HFFc6 (cell line): ENCODE data around the gene CARD9. TPM values are rescaled to one million over a fixed set of nuclear protein-coding genes. Genes with fewer than 3 reads are reported as not detected.
A peak's percentile ranks its signal among the peaks of the same experiment; 100 is the strongest.

Source experiments
- DNase-seq: peaks from one replicate; pipeline ENCODE4 v3.0.0-alpha.2; 2018
- H3K27ac Mint-ChIP-seq: 2 replicates; pipeline ENCODE4 v1.8.0; 2020; ENCODE audit warnings: mild to moderate bottlenecking, mixed read lengths
- H3K27me3 Mint-ChIP-seq: 2 replicates; pipeline ENCODE4 v1.8.0; 2021; ENCODE audit warnings: mild to moderate bottlenecking, moderate library complexity, mixed read lengths; ENCODE audit not compliant: insufficient read depth
- H3K36me3 Mint-ChIP-seq: 2 replicates; pipeline ENCODE4 v1.8.0; 2021; ENCODE audit warnings: low read depth, mixed read lengths
- H3K4me1 Mint-ChIP-seq: 2 replicates; pipeline ENCODE4 v1.8.0; 2020; ENCODE audit warnings: low read depth, mixed read lengths
- H3K4me3 Mint-ChIP-seq: 2 replicates; pipeline ENCODE4 v1.8.0; 2020; ENCODE audit warnings: mild to moderate bottlenecking, moderate library complexity, mixed read lengths
- H3K9me3 Mint-ChIP-seq: 2 replicates; pipeline ENCODE4 v1.8.0; 2020; ENCODE audit warnings: mild to moderate bottlenecking, mixed read lengths
- CTCF ChIP-seq: fragments of 200-600 bp; sonication (generic); IDR thresholded peaks from 2 replicates; pipeline ENCODE4 v1.5.0; 2021; ENCODE audit warnings: antibody characterized with exemption, mild to moderate bottlenecking
- total RNA-seq, 6 experiments: library from RNA; stranded (reverse); fragmentation: NEBNext Ultra II Directional; extraction: Animal tissue kit (Norgen Biotek cat#: 25700); gene quantifications; 2 replicates in 1 of 6; 3 replicates in 5 of 6; pipeline ENCODE4 v1.2.3, GENCODE V29; 2021

The CARD9 gene
- total RNA-seq, 6 experiments from 2014 or later = 2.9 to 19.0 (median 3.2) TPM

- peaks cover 40% of the 10 kb centered on the region for H3K36me3 Mint-ChIP-seq
- no peak for DNase-seq
- H3K27ac Mint-ChIP-seq = no peak overlapping the region
- peaks cover 5% of the 10 kb centered on the region for H3K27me3 Mint-ChIP-seq
- no peak for TF ChIP-seq CTCF
- peaks cover 6% of the 10 kb centered on the region for H3K4me1 Mint-ChIP-seq
- no peak overlapping the region for H3K4me3 Mint-ChIP-seq
- no peaks in the 10 kb centered on the region for H3K9me3 Mint-ChIP-seq
Observed at GRCh38 chr9:136416914-136417313, 43.4 kb upstream of the CARD9 start.

GRCh38 chr9:136416427-136416826 is 43.0 kb upstream of the CARD9 start:
- Mint-ChIP-seq H3K4me1 (peaks cover 11% of the 10 kb centered on the region), H3K9me3 (no peaks in the 10 kb centered on the region), H3K27me3 (peaks cover 5% of the 10 kb centered on the region), H3K4me3 (no peak overlapping the region), H3K36me3 (peaks cover 41% of the 10 kb centered on the region), H3K27ac (no peak overlapping the region)
- TF ChIP-seq CTCF = no peak
- no peak for DNase-seq

- no peak overlapping the region for H3K27ac Mint-ChIP-seq
- no peak for TF ChIP-seq CTCF
- DNase-seq = no peak
- no peak overlapping the region for H3K4me3 Mint-ChIP-seq
- no peaks in the 10 kb centered on the region for H3K9me3 Mint-ChIP-seq
- H3K27me3 Mint-ChIP-seq = peaks cover 4% of the 10 kb centered on the region; the same call in 1 of the 2 replicates
- peaks cover 31% of the 10 kb centered on the region for H3K4me1 Mint-ChIP-seq
- peaks cover 45% of the 10 kb centered on the region for H3K36me3 Mint-ChIP-seq
Observed at GRCh38 chr9:136412962-136413361, 39.5 kb upstream of the CARD9 start.

GRCh38 chr9:136411378-136411777 is 37.9 kb upstream of the CARD9 start:
- no peaks in the 10 kb centered on the region for H3K9me3 Mint-ChIP-seq
- peaks cover 31% of the 10 kb centered on the region for H3K4me1 Mint-ChIP-seq
- H3K4me3 Mint-ChIP-seq = peak overlapping the region; percentile 98
- no peak for DNase-seq
- H3K36me3 Mint-ChIP-seq = peaks cover 38% of the 10 kb centered on the region
- TF ChIP-seq CTCF = no peak
- H3K27ac Mint-ChIP-seq = peak overlapping the region; percentile 88
- peaks cover 2% of the 10 kb centered on the region; the same call in 1 of the 2 replicates for H3K27me3 Mint-ChIP-seq

GRCh38 chr9:136410500-136411287 is 37.2 kb upstream of the CARD9 start, which contains the start of the genes ENTR1 and PMPCA:
Gene ENTR1, minus strand, starts transcription at chr9:136410614. Its CDS starts 217 bp downstream, at chr9:136410397.
Gene PMPCA, plus strand, starts transcription at chr9:136410658. Its CDS starts 11 bp downstream, at chr9:136410669.
- H3K27me3 Mint-ChIP-seq = peaks cover 2% of the 10 kb centered on the region; the same call in 1 of the 2 replicates
- H3K4me3 Mint-ChIP-seq = peak within 1 kb of the TSS; percentile 98
- peak; percentile 78 for DNase-seq
- H3K9me3 Mint-ChIP-seq = no peaks in the 10 kb centered on the region
- TF ChIP-seq CTCF = no peak
- H3K36me3 Mint-ChIP-seq = peaks cover 33% of the 10 kb centered on the region
- peak within 1 kb of the TSS; percentile 91 for H3K27ac Mint-ChIP-seq
- H3K4me1 Mint-ChIP-seq = peaks cover 31% of the 10 kb centered on the region
